ENCODE data around the gene CALCOCO2. TPM values are rescaled to one million over a fixed set of nuclear protein-coding genes. Genes with fewer than 3 reads are reported as not detected.
"Not testable (repeated sequence)": the region's sequence is repeated elsewhere in the genome, so short reads cannot be mapped to it uniquely, and the experiment has no call there.

CALCOCO2 gene
- total RNA-seq (2014; rRNA removed; shearing (Covaris generic)), result 48.9 and 65.2 TPM in 2 replicates

GRCh38 chr17:48830840-48831548 lies at the start of gene CALCOCO2:
TSS of gene CALCOCO2 (plus strand) at chr17:48831035. CDS start at chr17:48841708, 10,673 bp downstream.
- peak; percentile 95 for DNase-seq (ENCODE audit: low read depth)

DNA sequence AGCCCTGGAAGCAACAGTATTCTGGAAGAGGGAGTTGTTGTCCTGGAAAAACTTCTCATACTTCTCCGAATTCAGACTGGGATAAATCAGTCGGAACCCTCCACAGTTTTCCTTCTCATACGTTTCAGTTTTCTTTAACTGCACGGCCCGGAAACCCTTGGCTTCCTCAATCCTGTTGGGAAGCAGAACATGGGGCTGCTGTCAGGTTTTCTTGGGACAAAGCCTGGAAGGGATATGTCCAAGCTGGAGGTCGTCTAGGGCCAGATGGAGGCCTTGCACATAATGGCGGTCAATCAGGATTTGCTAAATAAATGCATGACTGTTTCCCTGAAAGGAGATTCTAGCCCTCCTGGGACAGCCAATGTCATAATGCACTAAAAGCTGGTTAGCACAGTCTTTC lies 43.0 kb upstream of the CALCOCO2 start:
- DNase-seq (ENCODE audit: low read depth), result no peak

GRCh38 chr17:48790607-48791127 lies 40.2 kb upstream of the CALCOCO2 start:
- no peak for DNase-seq (ENCODE audit: low read depth)

DNA sequence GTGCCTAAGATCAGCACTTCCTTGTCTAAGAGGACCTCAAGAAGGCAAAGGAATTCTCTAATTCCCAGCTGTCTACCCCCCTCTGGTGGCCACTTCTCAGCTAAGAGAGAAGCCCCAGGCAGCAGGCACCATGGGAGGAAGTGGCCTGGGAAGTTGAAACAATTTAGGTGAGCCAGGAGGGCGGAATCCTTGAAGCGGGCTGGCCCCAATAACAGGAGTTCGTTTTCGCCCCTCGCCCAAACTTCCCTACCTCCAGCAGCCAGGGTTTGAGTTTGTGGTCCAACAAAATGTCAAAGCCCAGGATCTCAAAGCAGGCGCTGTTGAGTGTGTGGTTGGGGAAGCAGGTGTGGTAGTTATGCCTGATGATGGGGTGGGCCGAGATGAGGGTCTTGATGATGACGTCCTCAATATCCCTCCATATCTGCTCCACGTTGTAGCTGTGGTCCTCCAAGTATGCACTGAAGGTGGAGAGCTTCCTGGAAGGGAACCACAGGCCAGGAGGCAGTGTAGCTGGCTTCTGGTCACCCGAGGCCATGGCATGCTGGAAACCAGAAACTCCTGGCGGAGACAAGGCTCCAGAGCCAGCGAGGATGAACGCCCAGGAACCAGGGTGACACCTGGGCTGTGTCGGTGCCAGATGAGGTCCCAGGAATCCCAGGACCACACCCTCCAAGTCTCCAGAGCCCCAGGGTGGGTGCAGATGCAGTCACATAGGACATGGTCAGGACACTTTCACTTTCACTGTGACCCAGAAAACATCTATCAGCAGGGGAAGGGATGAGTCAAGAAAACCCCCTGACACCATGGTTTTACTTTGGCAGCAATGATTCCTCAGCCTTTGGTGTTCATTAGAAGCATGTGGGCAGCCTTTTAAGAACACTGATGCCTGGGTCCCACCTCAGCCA lies 39.5 kb upstream of the CALCOCO2 start:
- peak; percentile 92 for DNase-seq (ENCODE audit: low read depth)

GRCh38 chr17:48792033-48792798 lies 38.6 kb upstream of the CALCOCO2 start:
- DNase-seq (ENCODE audit: low read depth), result peak; percentile 38

- peak; percentile 82 for DNase-seq (ENCODE audit: low read depth)
Measured at GRCh38 chr17:48795444-48796162, 35.2 kb upstream of the CALCOCO2 start.

GRCh38 chr17:48796163-48796522 lies 34.7 kb upstream of the CALCOCO2 start:
- not testable (repeated sequence) for DNase-seq (ENCODE audit: low read depth)

DNA sequence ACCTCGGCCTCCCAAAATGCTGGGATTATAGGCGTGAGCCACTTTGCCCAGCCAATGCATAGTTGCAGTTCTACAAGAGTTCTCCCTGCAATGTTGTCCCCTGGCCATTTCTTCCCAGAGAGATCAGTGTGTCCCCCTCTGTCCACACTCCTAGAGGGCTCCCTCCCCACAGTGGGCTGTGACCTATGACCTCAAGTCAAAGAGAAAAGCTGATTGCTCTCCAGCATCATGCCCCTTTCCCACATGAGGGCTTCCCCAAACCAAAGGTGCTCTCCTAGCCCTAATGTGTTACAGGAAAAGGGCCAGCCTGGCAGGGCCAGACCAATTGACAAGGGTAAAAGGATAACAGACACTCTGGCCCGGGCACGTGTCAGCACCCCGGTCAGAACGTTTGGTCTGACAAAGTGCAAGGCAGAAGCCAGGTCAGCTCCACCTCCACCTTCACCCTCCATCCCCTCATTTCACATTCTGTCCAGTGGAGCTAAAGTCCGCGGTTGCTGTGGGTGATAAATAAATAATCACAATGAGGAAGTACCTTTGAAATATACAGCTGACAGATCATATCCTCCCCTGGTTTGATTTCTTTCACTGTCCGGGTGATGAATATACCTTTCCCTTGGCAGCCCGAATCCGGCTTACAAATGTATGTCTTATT lies 31.6 kb upstream of the CALCOCO2 start:
- DNase-seq (ENCODE audit: low read depth), result peak; percentile 26

GRCh38 chr17:48800626-48801217 lies 30.1 kb upstream of the CALCOCO2 start:
- no peak for DNase-seq (ENCODE audit: low read depth)

DNA sequence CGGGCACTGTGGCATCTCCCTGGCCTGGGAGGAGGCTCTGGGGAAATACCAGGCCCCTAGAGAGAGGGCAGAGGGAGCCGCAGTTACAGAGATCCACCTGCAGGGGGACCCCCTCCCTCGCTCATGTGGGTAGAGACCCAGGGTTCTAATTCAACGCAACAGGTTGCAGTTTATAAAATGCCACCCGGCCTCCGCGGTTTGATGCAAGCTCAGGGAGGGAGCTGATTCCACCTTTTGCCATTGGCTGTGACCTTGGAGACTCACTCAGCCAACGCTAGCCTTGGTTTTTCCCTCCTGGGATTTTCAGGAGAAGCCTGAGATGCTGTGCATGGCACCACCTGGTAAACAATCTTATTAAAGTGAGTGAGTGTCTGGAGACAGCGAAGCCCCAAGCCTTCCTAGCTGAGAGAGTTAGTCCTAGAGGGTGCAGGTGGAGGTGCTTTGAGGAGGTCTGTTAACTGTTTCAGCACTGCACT lies 25.9 kb upstream of the CALCOCO2 start:
- DNase-seq (ENCODE audit: low read depth), result peak; percentile 53

DNA sequence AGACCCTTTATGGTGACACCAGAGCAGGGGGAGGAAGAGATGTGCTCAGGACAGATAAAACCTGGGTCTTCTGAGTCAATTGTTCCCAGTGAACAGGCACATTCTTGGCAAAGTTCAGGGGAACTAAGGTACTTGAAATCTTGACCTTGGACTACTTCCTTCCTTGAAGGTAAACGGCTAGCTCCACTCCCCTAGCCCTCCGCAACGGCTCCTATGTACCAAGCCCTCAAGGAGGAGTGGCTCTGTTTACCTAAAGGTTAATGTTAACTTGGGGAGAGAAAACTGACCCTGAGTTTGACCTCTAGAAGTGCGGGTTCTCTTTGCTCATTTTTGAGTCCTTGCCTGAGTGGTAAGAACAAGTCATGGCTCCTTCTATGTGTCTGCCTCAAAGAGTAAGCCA lies 21.7 kb upstream of the CALCOCO2 start:
- no peak for DNase-seq (ENCODE audit: low read depth)

DNA sequence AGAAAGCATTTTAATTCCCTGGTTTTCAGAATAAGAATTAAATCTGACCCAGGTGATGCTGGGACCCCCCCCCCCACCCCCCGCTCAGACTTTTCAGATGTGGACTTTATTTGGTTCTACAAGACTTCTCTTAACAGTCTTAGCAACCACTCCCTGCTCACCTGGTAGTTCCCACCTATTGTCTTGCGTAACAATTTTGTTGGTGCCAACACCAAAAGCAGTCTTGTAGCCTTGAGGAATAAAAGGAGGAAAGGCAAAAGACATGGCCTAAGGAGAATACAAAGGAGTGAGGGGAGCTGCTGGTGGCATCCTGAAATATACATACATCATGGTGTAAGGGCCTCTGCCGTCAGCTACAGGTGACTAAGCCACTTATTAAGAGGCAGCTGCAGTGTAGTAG lies 18.8 kb upstream of the CALCOCO2 start:
- DNase-seq (ENCODE audit: low read depth), result no peak

- DNase-seq (ENCODE audit: low read depth), result peak; percentile 57
Measured at GRCh38 chr17:48814504-48814903, 16.3 kb upstream of the CALCOCO2 start.

DNA sequence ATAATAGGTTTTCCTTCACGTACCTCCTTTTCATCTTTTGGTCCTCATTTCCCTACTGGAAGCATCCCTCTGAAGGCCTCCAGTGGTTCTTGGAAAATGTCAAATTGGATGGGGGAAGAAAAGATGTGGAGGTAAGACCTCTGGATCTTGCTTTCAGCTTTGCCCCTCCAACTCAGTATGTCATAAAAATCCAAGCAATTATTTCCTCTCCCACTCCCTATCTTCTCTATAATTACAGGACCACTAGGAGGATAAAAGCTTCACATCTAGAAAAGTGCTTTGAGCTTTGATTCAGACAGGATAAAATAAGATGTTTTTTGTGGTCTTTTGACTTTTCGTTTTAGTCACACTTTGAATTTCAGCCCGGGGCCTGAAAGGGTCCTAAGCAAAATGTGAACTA lies 15.5 kb upstream of the CALCOCO2 start:
- no peak for DNase-seq (ENCODE audit: low read depth)

DNA sequence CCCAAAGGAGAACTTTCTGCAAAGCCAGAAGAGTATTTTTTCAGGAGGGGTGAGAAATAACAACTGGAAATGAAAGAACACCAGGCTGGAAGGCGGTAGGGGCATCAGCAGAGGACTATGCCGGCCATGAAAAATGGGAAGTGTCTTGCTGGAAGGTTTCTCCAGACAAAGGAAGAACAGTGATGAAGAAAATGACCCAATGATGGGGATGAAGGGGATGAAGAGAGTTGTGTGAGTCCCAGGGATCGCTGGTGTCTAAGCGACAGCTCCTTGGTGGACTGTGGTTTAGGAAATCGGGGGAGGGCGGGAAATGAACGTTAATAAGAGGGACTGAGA lies 14.4 kb upstream of the CALCOCO2 start:
- DNase-seq (ENCODE audit: low read depth), result no peak

- DNase-seq (ENCODE audit: low read depth), result peak; percentile 86
Measured at GRCh38 chr17:48816774-48817590, 13.9 kb upstream of the CALCOCO2 start, which contains the start of gene TTLL6. TSS of gene TTLL6 (minus strand) at chr17:48817229. CDS start at chr17:48817072, 157 bp downstream.

DNA sequence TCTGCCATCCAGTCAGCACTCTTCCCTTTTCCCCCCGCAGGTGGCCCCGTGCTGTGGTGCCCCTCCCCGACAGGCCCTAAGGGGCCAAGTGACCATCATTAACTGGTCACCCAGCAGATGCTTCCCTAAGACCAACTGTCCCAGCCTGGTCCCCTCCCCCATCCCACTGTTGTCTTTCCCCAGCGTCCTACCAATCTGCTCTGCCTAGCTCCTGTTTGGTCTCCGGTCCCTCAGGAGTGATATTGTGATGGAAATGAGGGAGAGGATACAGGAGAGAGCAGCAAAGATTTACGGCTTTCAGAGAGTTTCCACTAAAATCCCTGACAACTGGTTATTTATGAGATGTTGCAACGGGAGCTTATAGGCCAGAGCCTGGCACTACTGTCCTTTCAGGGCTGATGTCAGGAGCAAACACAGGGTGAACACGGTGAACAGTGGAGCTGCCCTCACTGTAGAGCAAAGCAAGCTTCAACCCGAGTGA lies 12.4 kb upstream of the CALCOCO2 start:
- no peak for DNase-seq (ENCODE audit: low read depth)

DNA sequence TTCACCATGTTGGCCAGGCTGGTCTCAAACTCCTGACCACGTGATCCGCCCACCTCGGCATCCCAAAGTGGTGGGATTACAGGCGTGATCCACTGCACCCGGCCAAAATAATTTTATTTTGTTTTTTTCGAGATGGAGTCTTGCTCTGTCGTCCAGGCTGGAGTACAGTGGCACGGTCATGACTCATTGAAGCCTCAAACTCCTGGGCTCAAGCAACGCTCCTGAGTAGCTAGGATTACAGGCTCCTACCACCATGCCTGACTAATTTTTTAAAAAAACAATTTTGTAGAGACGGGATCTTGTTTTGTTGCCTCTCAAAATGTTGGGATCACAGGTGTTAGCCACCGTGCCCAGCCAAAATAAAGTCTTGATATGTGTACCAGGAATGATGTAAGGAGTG lies 11.4 kb upstream of the CALCOCO2 start:
- peak; percentile 30 for DNase-seq (ENCODE audit: low read depth)

GRCh38 chr17:48820936-48821335 lies 9.9 kb upstream of the CALCOCO2 start:
- not testable (repeated sequence) for DNase-seq (ENCODE audit: low read depth)
